OCI-LY3 (cell line): ENCODE measurements around the gene PLOD1.

Source experiments
- H2AFZ ChIP-seq: fragments of 200-600, 300-600 bp; shearing (Covaris generic); 2 replicates; pipeline ENCODE4 v1.6.0; 2014; ENCODE audit warnings: antibody characterized with exemption, low read depth, low read length
- H3K27ac ChIP-seq: fragments of 200-600, 300-600 bp; sonication (generic); 2 replicates; pipeline ENCODE4 v1.5.1; 2014; ENCODE audit warnings: mild to moderate bottlenecking, low read length, moderate library complexity, mixed read lengths
- H3K27me3 ChIP-seq: fragments of 200-600, 300-600 bp; sonication (generic); 2 replicates; pipeline ENCODE4 v1.6.1; 2014; ENCODE audit warnings: low read depth, low read length, mixed read lengths
- H3K36me3 ChIP-seq: fragments of 200-600, 300-600 bp; sonication (generic); replicated peaks from 2 replicates; pipeline ENCODE3; 2014; ENCODE audit warnings: low read depth, low read length, mixed read lengths
- H3K4me1 ChIP-seq: fragments of 300-600, 200-600 bp; sonication (generic); 2 replicates; pipeline ENCODE4 v1.6.1; 2014; ENCODE audit warnings: low read length, mixed read lengths
- H3K4me2 ChIP-seq: fragments of 200-600, 300-600 bp; sonication (generic); 2 replicates; pipeline ENCODE4 v1.6.1; 2014; ENCODE audit warnings: low read length, mixed read lengths
- H3K4me3 ChIP-seq: fragments of 300-600, 200-600 bp; sonication (generic); 2 replicates; pipeline ENCODE4 v1.5.1; 2014; ENCODE audit warnings: antibody characterized with exemption, mild to moderate bottlenecking, low read length, moderate library complexity
- H3K79me2 ChIP-seq: fragments of 300-600, 200-600 bp; shearing (Covaris generic); 2 replicates; pipeline ENCODE4 v1.6.1; 2014; ENCODE audit warnings: mild to moderate bottlenecking, low read length, mixed read lengths
- H3K9ac ChIP-seq: fragments of 300-600, 200-600 bp; shearing (Covaris generic); 2 replicates; pipeline ENCODE4 v1.6.0; 2014; ENCODE audit warnings: mild to moderate bottlenecking, low read length, moderate library complexity
- H3K9me3 ChIP-seq: fragments of 200-600, 300-600 bp; shearing (Covaris generic); 2 replicates; pipeline ENCODE4 v1.6.1; 2014; ENCODE audit warnings: low read length, mixed read lengths; ENCODE audit not compliant: insufficient read depth
- H4K20me1 ChIP-seq: fragments of 200-600, 300-600 bp; sonication (generic); 2 replicates; pipeline ENCODE4 v1.6.1; 2016; ENCODE audit warnings: low read length, mixed read lengths; ENCODE audit not compliant: insufficient read depth
- CTCF ChIP-seq: fragments of 200-600, 300-600 bp; sonication (generic); IDR thresholded peaks from 2 replicates; pipeline ENCODE4 v1.5.1; 2014; ENCODE audit warnings: antibody characterized with exemption, low read length, low read depth
- EZH2phosphoT487 ChIP-seq: fragments of 200-600 bp; shearing (Covaris generic); IDR thresholded peaks from 2 replicates; pipeline ENCODE4 v1.6.1; 2018; ENCODE audit warnings: antibody characterized with exemption, mixed run types, low read depth

The PLOD1 gene

GRCh38 chr1:11979028-11979850 lies 44.7 kb downstream of the PLOD1 start:
- no peak overlapping the region for H3K9ac ChIP-seq
- no peaks in the 10 kb centered on the region for H3K36me3 ChIP-seq
- H3K4me1 ChIP-seq, result peaks cover 7% of the 10 kb centered on the region; the same call in 1 of the 2 replicates
- TF ChIP-seq EZH2phosphoT487 (no peak), CTCF (no peak)
- no peak overlapping the region for H2AFZ ChIP-seq
- no peaks in the 10 kb centered on the region for H4K20me1 ChIP-seq
- no peak overlapping the region for H3K27ac ChIP-seq
- peak overlapping the region; percentile 99 for H3K4me3 ChIP-seq
- H3K4me2 ChIP-seq, result peak overlapping the region; percentile 92
- no peaks in the 10 kb centered on the region for H3K27me3 ChIP-seq
- H3K79me2 ChIP-seq, result peaks cover 21% of the 10 kb centered on the region
- no peaks in the 10 kb centered on the region for H3K9me3 ChIP-seq

- Histone ChIP-seq H3K27ac (peak within 1 kb of the TSS; percentile 54), H3K9ac (peak within 1 kb of the TSS; percentile 79), H3K4me1 (peaks cover 7% of the 10 kb centered on the region; the same call in 1 of the 2 replicates), H3K36me3 (no peaks in the 10 kb centered on the region), H3K9me3 (no peaks in the 10 kb centered on the region), H2AFZ (peak within 1 kb of the TSS; percentile 13; the same call in 1 of the 2 replicates), H3K4me3 (peak within 1 kb of the TSS; percentile 99), H3K79me2 (peaks cover 21% of the 10 kb centered on the region), H3K4me2 (peak within 1 kb of the TSS; percentile 92), H4K20me1 (no peaks in the 10 kb centered on the region), H3K27me3 (no peaks in the 10 kb centered on the region)
- TF ChIP-seq EZH2phosphoT487, result no peak
- no peak for TF ChIP-seq CTCF
Observed at GRCh38 chr1:11979851-11980675, 45.5 kb downstream of the PLOD1 start, which contains the start of gene MFN2. Gene MFN2 (plus strand): TSS chr1:11980444. CDS start chr1:11989169, 8,725 bp downstream.

GRCh38 chr1:11980676-11980972 lies 46.1 kb downstream of the PLOD1 start:
- Histone ChIP-seq H2AFZ (0 out of 2 replicates have a peak overlapping the region, but pooled peaks have one; percentile 13), H3K4me2 (peak overlapping the region; percentile 87)

More at GRCh38 chr1:11980676-11980972, 46.1 kb downstream of the PLOD1 start:
- no peaks in the 10 kb centered on the region for H3K9me3 ChIP-seq
- peak overlapping the region; percentile 79 for H3K9ac ChIP-seq
- peaks cover 7% of the 10 kb centered on the region; the same call in 1 of the 2 replicates for H3K4me1 ChIP-seq
- H3K27me3 ChIP-seq, result no peaks in the 10 kb centered on the region
- peak overlapping the region; percentile 99 for H3K4me3 ChIP-seq
- H3K27ac ChIP-seq, result peak overlapping the region; percentile 54
- H3K36me3 ChIP-seq, result no peaks in the 10 kb centered on the region
- TF ChIP-seq CTCF (no peak), EZH2phosphoT487 (no peak)
- peaks cover 21% of the 10 kb centered on the region for H3K79me2 ChIP-seq
- H4K20me1 ChIP-seq, result no peaks in the 10 kb centered on the region
